Measurements from ENCODE around the gene RSF1. TPM values are rescaled to one million over a fixed set of nuclear protein-coding genes. Genes with fewer than 3 reads are reported as not detected.

The RSF1 gene
- total RNA-seq, 2 experiments from 2014 or later, result 33.5 to 78.8 TPM

DNA sequence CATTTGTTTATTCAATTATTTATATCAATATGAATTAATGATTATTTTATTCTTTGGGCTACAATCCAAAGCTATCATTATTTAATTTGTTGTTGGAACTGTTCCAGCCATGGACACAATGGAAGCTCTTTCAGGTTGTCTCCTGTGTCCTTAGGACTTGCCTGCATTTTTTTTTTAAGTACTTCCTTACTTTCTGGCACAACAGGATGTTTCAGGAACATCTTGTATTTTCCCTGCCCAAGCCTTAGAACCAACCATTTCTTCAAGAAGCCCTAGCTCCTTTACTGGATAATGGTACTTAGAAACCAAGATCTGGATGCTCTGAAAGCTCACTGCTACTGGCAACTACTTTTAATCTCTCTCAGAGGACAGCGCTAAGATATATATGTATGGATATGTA, 125.1 kb downstream of the RSF1 start:
- Histone ChIP-seq H3K79me2 (ENCODE audit: insufficient read depth, low read depth, low read length) (no peaks in the 10 kb centered on the region), H3K9me2 (ENCODE audit: insufficient read depth, low read length) (no peaks in the 10 kb centered on the region), H3K36me3 (ENCODE audit: insufficient read depth, low read length) (peaks cover 79% of the 10 kb centered on the region), H3K4me3 (ENCODE audit: low read depth, low read length, poor library complexity, severe bottlenecking) (no peak overlapping the region), H3K4me1 (ENCODE audit: insufficient read depth, low read length, poor library complexity, severe bottlenecking) (no peaks in the 10 kb centered on the region), H2AFZ (ENCODE audit: low read length) (no peak overlapping the region), H3K4me2 (ENCODE audit: low read length) (no peak overlapping the region), H4K20me1 (ENCODE audit: insufficient read depth, low read length) (no peaks in the 10 kb centered on the region), H3K27ac (ENCODE audit: low read depth, low read length, poor library complexity, severe bottlenecking) (no peak overlapping the region), H3K9me3 (ENCODE audit: low read length) (no peaks in the 10 kb centered on the region)
- BruUV-seq (replicated peaks), result no TSS peak
- ChIA-PET POLR2A (interaction anchor here (1.1 kb wide), 1 partner anchor 36 kb away, joined by 5 read pairs; no protein-coding TSS in a partner anchor), CTCF (ENCODE audit: unreplicated experiment) (no interaction called here)
- no peak for DNase-seq (ENCODE audit: low spot score)
- intact Hi-C loops (cut with micrococcal nuclease; ENCODE audit: unreplicated experiment), result no loop called here
- no peak for TF ChIP-seq EZH2phosphoT487 (IDR thresholded peaks at IDR 0.05; ENCODE audit: borderline replicate concordance, low read depth, low read length)
- TF ChIP-seq, protein P1, sequence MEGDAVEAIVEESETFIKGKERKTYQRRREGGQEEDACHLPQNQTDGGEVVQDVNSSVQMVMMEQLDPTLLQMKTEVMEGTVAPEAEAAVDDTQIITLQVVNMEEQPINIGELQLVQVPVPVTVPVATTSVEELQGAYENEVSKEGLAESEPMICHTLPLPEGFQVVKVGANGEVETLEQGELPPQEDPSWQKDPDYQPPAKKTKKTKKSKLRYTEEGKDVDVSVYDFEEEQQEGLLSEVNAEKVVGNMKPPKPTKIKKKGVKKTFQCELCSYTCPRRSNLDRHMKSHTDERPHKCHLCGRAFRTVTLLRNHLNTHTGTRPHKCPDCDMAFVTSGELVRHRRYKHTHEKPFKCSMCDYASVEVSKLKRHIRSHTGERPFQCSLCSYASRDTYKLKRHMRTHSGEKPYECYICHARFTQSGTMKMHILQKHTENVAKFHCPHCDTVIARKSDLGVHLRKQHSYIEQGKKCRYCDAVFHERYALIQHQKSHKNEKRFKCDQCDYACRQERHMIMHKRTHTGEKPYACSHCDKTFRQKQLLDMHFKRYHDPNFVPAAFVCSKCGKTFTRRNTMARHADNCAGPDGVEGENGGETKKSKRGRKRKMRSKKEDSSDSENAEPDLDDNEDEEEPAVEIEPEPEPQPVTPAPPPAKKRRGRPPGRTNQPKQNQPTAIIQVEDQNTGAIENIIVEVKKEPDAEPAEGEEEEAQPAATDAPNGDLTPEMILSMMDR (conservative IDR thresholded peaks at IDR 0.05; ENCODE audit: low read length), result no peak

DNA sequence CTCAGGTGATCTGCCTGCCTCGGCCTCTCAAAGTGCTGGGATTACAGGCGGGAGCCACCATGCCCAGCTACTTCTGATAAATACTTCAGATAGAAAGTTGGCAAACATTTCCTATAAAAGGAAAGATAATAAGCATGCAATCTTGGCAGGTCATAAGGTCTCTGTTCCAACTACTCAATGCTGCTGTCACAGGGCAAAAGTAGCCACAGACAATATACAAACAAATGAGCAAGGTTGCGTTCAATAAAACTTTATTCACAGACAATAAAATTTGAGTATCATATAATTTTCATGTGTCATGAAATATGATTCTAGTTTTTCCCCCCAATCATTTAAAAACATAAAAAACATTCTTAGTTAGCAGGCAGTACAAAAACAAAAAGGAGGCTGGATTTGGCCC, 129.9 kb downstream of the RSF1 start:
- H3K27ac ChIP-seq (ENCODE audit: low read depth, low read length, poor library complexity, severe bottlenecking), result no peak overlapping the region
- H3K79me2 ChIP-seq (ENCODE audit: insufficient read depth, low read depth, low read length), result no peaks in the 10 kb centered on the region
- H3K4me1 ChIP-seq (ENCODE audit: insufficient read depth, low read length, poor library complexity, severe bottlenecking), result no peaks in the 10 kb centered on the region
- POLR2A ChIA-PET, result interaction anchor here (0.7 kb wide), 1 partner anchor 475 kb away, joined by 6 read pairs; no protein-coding TSS in a partner anchor
- CTCF ChIA-PET (ENCODE audit: unreplicated experiment), result no interaction called here
- no peak for DNase-seq (ENCODE audit: low spot score)
- no TSS peak for BruUV-seq (replicated peaks)
- intact Hi-C loops (cut with micrococcal nuclease; ENCODE audit: unreplicated experiment), result no loop called here
- TF ChIP-seq EZH2phosphoT487 (IDR thresholded peaks at IDR 0.05; ENCODE audit: borderline replicate concordance, low read depth, low read length), result no peak
- TF ChIP-seq, protein P1 (conservative IDR thresholded peaks at IDR 0.05; ENCODE audit: low read length), result no peak
- H2AFZ ChIP-seq (ENCODE audit: low read length), result no peak overlapping the region
- H3K9me3 ChIP-seq (ENCODE audit: low read length), result no peaks in the 10 kb centered on the region
- H3K9me2 ChIP-seq (ENCODE audit: insufficient read depth, low read length), result no peaks in the 10 kb centered on the region
- H3K36me3 ChIP-seq (ENCODE audit: insufficient read depth, low read length), result peaks cover 79% of the 10 kb centered on the region
- no peak overlapping the region for H3K4me2 ChIP-seq (ENCODE audit: low read length)
- no peak overlapping the region for H3K4me3 ChIP-seq (ENCODE audit: low read depth, low read length, poor library complexity, severe bottlenecking)
- no peaks in the 10 kb centered on the region for H4K20me1 ChIP-seq (ENCODE audit: insufficient read depth, low read length)

DNA sequence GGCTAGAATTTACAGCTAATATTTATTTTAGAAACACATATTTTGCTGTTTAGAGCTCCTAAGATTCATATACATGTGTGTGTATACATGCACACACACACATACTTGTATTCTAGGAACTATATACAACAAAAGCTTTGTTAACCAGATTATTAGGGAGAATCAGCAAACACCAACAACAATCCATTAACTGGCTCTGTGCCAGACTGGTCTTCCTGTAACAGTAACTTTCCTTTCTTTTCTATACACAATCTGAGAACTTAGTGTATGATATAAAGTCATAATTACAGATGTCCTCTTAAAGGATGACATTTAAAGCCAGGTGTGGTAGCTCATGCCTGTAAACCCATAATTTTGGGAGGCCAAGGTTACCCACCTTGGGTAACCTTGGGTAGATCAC, 133.4 kb downstream of the RSF1 start:
- Histone ChIP-seq H3K9me3 (ENCODE audit: low read length) (no peaks in the 10 kb centered on the region), H3K27ac (ENCODE audit: low read depth, low read length, poor library complexity, severe bottlenecking) (no peak overlapping the region), H3K79me2 (ENCODE audit: insufficient read depth, low read depth, low read length) (no peaks in the 10 kb centered on the region), H3K4me3 (ENCODE audit: low read depth, low read length, poor library complexity, severe bottlenecking) (no peak overlapping the region), H3K4me2 (ENCODE audit: low read length) (no peak overlapping the region), H3K9me2 (ENCODE audit: insufficient read depth, low read length) (no peaks in the 10 kb centered on the region), H2AFZ (ENCODE audit: low read length) (no peak overlapping the region), H3K4me1 (ENCODE audit: insufficient read depth, low read length, poor library complexity, severe bottlenecking) (no peaks in the 10 kb centered on the region), H3K36me3 (ENCODE audit: insufficient read depth, low read length) (peaks cover 80% of the 10 kb centered on the region), H4K20me1 (ENCODE audit: insufficient read depth, low read length) (no peaks in the 10 kb centered on the region)
- DNase-seq (ENCODE audit: low spot score), result no peak
- ChIA-PET CTCF (ENCODE audit: unreplicated experiment) (no interaction called here), POLR2A (interaction anchor here (0.6 to 0.7 kb wide), 2 partner anchors 10 to 16 kb away, joined by 3 to 5 read pairs; no protein-coding TSS in a partner anchor)
- intact Hi-C loops (cut with micrococcal nuclease; ENCODE audit: unreplicated experiment), result no loop called here
- TF ChIP-seq, protein P1 (conservative IDR thresholded peaks at IDR 0.05; ENCODE audit: low read length), result no peak
- no TSS peak for BruUV-seq (replicated peaks)

All from OCI-LY7 (cell line).